H1 (cell line): ENCODE measurements around the gene SLC2A1. TPM values are rescaled to one million over a fixed set of nuclear protein-coding genes. Genes with fewer than 3 reads are reported as not detected.

Source experiments
- ASH2L ChIP-seq: fragments of 200-600, 300-600 bp; sonication (generic); IDR thresholded peaks from one replicate; pipeline ENCODE4 v1.7.1; 2017; ENCODE audit warnings: low read length
- CBX8 ChIP-seq: fragments of 300-800, 300-1000 bp; sonication (generic); IDR thresholded peaks from 2 replicates; pipeline ENCODE4 v1.7.1; 2016; ENCODE audit warnings: low read depth, low read length, borderline replicate concordance
- CHD2 ChIP-seq: IDR thresholded peaks from 2 replicates; pipeline ENCODE4 v1.6.1; 2012; ENCODE audit warnings: low read length, improper control_type of control experiment
- CREB1 ChIP-seq: IDR thresholded peaks from 2 replicates; pipeline ENCODE4 v1.6.1; 2012; ENCODE audit warnings: inconsistent platforms
- CTBP2 ChIP-seq: IDR thresholded peaks from 2 replicates; pipeline ENCODE4 v1.7.0; 2011; ENCODE audit warnings: borderline replicate concordance, mild to moderate bottlenecking, moderate library complexity, mixed read lengths, low read length; ENCODE audit not compliant: insufficient read depth, insufficient read length
- CTCF ChIP-seq, 3 experiments: IDR thresholded peaks; 1 replicate in 2 of 3; 2 replicates in 1 of 3; pipeline versions ENCODE4 v1.5.1 to v1.6.1; 2011; ENCODE audit warnings: low read length in 3 of 3, mild to moderate bottlenecking in 3 of 3, inconsistent platforms in 2 of 3, low read depth in 1 of 3, moderate library complexity in 1 of 3; ENCODE audit not compliant: insufficient read depth in 1 of 3; ENCODE audit errors: control extremely low read depth in 1 of 3
- E2F6 ChIP-seq: IDR thresholded peaks from 2 replicates; pipeline ENCODE4 v1.6.1; 2012; ENCODE audit warnings: inconsistent platforms
- GTF2F1 ChIP-seq: IDR thresholded peaks from 2 replicates; pipeline ENCODE4 v1.6.1; 2012; ENCODE audit warnings: low read depth, low read length, improper control_type of control experiment, borderline replicate concordance
- HDAC6 ChIP-seq: IDR thresholded peaks from one replicate; pipeline ENCODE4 v1.7.1; 2012; ENCODE audit warnings: low read depth, mild to moderate bottlenecking, inconsistent platforms, low read length, moderate library complexity
- MAFK ChIP-seq: IDR thresholded peaks from 2 replicates; pipeline ENCODE4 v1.6.1; 2012; ENCODE audit warnings: low read depth, mild to moderate bottlenecking, improper control_type of control experiment, low read length
- NRF1 ChIP-seq: IDR thresholded peaks from 2 replicates; pipeline ENCODE4 v1.6.1; 2011; ENCODE audit warnings: mild to moderate bottlenecking, low read depth, low read length, improper control_type of control experiment
- PHF8 ChIP-seq: fragments of 200-600 bp; sonication (generic); conservative IDR thresholded peaks from 2 replicates; pipeline ENCODE4 v1.7.1; 2012; ENCODE audit warnings: low read depth, mild to moderate bottlenecking, inconsistent platforms, low read length, moderate library complexity
- RNF2 ChIP-seq: fragments of 200-900, 300-1000 bp; sonication (generic); IDR thresholded peaks from 2 replicates; pipeline ENCODE4 v1.7.1; 2016; ENCODE audit warnings: borderline replicate concordance, low read depth, mild to moderate bottlenecking, antibody characterized with exemption, low read length; ENCODE audit not compliant: poor library complexity, severe bottlenecking; ENCODE audit errors: missing control alignments
- SIRT6 ChIP-seq: IDR thresholded peaks from one replicate; pipeline ENCODE4 v1.7.1; 2012; ENCODE audit warnings: low read length, inconsistent platforms
- SIX5 ChIP-seq: IDR thresholded peaks from 2 replicates; pipeline ENCODE4 v1.6.1; 2011; ENCODE audit warnings: mild to moderate bottlenecking, low read depth, low read length
- SP2 ChIP-seq: IDR thresholded peaks from 2 replicates; pipeline ENCODE4 v1.6.1; 2012; ENCODE audit warnings: mild to moderate bottlenecking, low read length, inconsistent platforms
- TAF7 ChIP-seq: optimal IDR thresholded peaks from 2 replicates; pipeline ENCODE3; 2011; ENCODE audit warnings: low read depth, mild to moderate bottlenecking, inconsistent platforms, low read length, moderate library complexity, borderline replicate concordance
- TCF12 ChIP-seq: IDR thresholded peaks from 2 replicates; pipeline ENCODE4 v1.6.1; 2011; ENCODE audit warnings: low read depth, mild to moderate bottlenecking, low read length
- YY1 ChIP-seq: IDR thresholded peaks from 2 replicates; pipeline ENCODE4 v1.6.1; 2011; ENCODE audit warnings: low read depth, mild to moderate bottlenecking, low read length
- polyA plus RNA-seq, 7 experiments: library from polyadenylated mRNA; depleted of rRNA in 3 of 7; stranded (reverse) in 5 of 7; unstranded in 2 of 7; fragments of >200 nt in 5 of 7; fragments of 200-250 nt in 2 of 7; gene quantifications; 1 replicate in 5 of 7; 2 replicates in 1 of 7; 4 replicates in 1 of 7; pipeline versions ENCODE4 v1.2.1 to v1.2.3, GENCODE V29; 2011 to 2013; ENCODE audit warnings: missing spikeins in 2 of 7, mixed read lengths in 2 of 7
- total RNA-seq: library from RNA; stranded (reverse); fragmentation: NEBNext Ultra II Directional; extraction: Animal tissue kit (Norgen Biotek cat#: 25700); gene quantifications from 2 replicates; pipeline ENCODE4 v1.2.1, GENCODE V29; 2021
- TF ChIP-seq, protein P1 (sequence below): IDR thresholded peaks from 2 replicates; pipeline ENCODE4 v1.6.1; 2011; ENCODE audit warnings: low read depth, mild to moderate bottlenecking, low read length; ENCODE audit not compliant: insufficient read depth

SLC2A1 gene
- total and polyA plus RNA-seq, 2 of the 8 experiments (the other 6 are each of a cell fraction or from before 2014, with no cell fraction given) = 230 to 308 TPM

DNA sequence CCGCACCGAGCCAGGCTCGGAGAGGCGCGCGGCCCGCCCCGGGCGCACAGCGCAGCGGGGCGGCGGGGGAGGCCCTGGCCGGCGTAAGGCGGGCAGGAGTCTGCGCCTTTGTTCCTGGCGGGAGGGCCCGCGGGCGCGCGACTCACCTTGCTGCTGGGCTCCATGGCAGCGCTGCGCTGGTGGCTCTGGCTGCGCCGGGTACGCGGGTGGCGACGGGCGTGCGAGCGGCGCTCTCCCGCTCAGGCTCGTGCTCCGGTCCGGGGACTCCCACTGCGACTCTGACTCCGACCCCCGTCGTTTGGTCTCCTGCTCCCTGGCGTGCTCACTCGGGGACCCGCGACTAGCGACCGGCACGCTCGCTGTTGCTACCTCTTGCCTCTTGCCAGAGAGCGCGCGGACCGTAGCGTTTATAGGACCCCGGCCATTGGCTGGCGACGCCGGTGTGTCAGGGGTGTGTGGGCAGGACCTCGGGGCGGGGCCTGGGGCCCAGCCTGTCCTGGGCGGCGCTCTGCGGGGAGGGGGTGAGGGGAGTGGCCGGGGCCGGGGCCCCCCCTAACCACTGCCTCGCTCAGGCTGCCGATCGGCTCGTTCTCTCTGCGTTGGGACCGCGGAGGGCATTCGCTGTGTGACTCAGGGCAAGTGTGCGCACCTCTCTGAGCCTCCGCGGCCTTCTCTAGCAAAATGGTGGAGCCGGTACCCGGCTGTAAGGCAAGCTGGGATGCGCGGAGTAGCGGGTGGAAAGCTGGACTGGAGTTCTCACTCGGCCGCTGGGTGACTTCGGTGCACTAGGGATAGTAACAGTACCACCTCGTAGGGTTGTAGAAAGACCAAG, at the start of gene SLC2A1 (continued):
- peak in 1 of 3 experiments; percentile 2; a peak in 1 of 4 replicates for TF ChIP-seq CTCF (IDR thresholded peaks at IDR 0.05; ENCODE audit: control extremely low read depth in 1 of 3, insufficient read depth in 1 of 3, low read depth in 1 of 3, low read length in 3 of 3)
- no peak for TF ChIP-seq NRF1
- peak; percentile 33; the same call in 1 of the 2 replicates for TF ChIP-seq CREB1
- no peak for TF ChIP-seq CTBP2
- no peak for TF ChIP-seq CHD2
- TF ChIP-seq MAFK = no peak
- TF ChIP-seq SP2 = no peak
- TF ChIP-seq SIRT6 = no peak
- TF ChIP-seq SIX5 = no peak
- TF ChIP-seq TAF7 = peak; percentile 98
- peak; percentile 22; the same call in 1 of the 2 replicates for TF ChIP-seq GTF2F1
- TF ChIP-seq ASH2L = peak; percentile 41
- no peak for TF ChIP-seq RNF2
- TF ChIP-seq, protein P1, sequence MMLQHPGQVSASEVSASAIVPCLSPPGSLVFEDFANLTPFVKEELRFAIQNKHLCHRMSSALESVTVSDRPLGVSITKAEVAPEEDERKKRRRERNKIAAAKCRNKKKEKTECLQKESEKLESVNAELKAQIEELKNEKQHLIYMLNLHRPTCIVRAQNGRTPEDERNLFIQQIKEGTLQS = no peak
- peak; percentile 75; the same call in 1 of the 2 replicates for TF ChIP-seq PHF8
- 0 out of 2 replicates have a peak, but pooled peaks have one; percentile 3 for TF ChIP-seq TCF12
- TF ChIP-seq CBX8 = no peak
- TF ChIP-seq HDAC6 = no peak
- TF ChIP-seq E2F6 = no peak
- TF ChIP-seq YY1 = peak; percentile 89
